Gastrocnemius medialis (tissue), 4 donors: ENCODE data around the gene ALX3.

Experiments used
- POLR2A ChIP-seq, 2 donors: fragments of 450-650 bp; IDR thresholded peaks; one replicate each; pipeline ENCODE4 v1.6.1; 2017; ENCODE audit warnings: antibody characterized with exemption in 2 of 2, mild to moderate bottlenecking in 2 of 2, moderate library complexity in 2 of 2
- TF ChIP-seq, protein P1 (sequence below), 5 experiments: fragments of 450-650 bp in 3 of 5; fragments of 200-600 bp in 2 of 5; sonication (generic) in 2 of 5; IDR thresholded peaks in 4 of 5; conservative IDR thresholded peaks in 1 of 5; 1 replicate in 4 of 5; 2 replicates in 1 of 5; pipeline ENCODE4 v1.5.1; 2016 to 2019; ENCODE audit warnings: antibody characterized with exemption in 5 of 5, mild to moderate bottlenecking in 3 of 5, moderate library complexity in 3 of 5

DNA sequence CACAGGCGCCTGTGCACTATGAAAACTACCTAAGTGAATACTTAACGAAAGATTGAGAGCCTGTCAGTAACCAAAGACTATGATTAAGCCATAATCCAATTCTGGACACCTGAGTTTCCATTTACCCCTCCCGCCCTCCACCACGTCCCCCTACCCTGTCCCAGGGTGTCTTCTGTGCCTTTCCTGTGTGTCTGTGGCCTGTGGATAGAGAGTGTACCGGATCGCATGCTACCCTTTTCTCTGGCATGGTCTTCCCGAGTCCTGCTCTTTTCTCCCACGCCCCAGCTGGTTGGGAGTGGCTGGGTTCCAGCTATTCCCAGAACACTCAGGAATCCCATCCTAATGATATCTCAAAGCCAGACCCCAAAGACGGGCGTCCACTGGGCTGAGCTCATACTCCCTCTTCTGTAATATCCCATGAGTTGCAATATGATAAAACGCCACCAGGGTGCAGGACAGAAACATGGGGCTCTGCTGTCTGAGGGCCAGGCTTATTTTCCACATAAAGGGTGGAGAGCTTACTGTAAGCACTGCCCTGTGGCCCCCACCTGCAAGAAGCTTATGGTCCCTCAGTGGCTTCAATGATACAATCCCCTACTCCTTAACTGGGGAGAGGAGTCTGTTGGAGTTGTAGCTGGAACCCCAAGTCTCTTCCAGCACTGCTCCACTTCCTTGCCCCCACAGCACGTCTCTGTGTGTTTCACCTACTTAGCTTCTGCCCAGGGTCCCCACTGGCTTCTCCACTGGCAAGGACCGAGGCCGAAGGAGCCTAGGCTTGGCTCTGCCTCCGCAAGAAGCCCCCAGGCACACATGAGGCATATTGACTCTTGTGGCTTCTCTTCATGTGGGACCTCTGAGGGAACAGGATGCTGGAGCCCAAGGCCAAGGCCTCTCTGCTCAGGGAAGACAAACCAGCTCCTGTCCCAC lies 17.6 kb upstream of the ALX3 start:
- TF ChIP-seq, protein P1, sequence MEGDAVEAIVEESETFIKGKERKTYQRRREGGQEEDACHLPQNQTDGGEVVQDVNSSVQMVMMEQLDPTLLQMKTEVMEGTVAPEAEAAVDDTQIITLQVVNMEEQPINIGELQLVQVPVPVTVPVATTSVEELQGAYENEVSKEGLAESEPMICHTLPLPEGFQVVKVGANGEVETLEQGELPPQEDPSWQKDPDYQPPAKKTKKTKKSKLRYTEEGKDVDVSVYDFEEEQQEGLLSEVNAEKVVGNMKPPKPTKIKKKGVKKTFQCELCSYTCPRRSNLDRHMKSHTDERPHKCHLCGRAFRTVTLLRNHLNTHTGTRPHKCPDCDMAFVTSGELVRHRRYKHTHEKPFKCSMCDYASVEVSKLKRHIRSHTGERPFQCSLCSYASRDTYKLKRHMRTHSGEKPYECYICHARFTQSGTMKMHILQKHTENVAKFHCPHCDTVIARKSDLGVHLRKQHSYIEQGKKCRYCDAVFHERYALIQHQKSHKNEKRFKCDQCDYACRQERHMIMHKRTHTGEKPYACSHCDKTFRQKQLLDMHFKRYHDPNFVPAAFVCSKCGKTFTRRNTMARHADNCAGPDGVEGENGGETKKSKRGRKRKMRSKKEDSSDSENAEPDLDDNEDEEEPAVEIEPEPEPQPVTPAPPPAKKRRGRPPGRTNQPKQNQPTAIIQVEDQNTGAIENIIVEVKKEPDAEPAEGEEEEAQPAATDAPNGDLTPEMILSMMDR (IDR thresholded peaks at IDR 0.05 in 4 of 5, conservative IDR thresholded peaks at IDR 0.05 in 1 of 5): peak; percentile 35 to 73 (median 57)
- no peak for TF ChIP-seq POLR2A (IDR thresholded peaks at IDR 0.05)
